NCI-H1436 (cell line): Measurements from ENCODE around the gene GUCY1A1.

Experiments used
- DNase-seq: peaks from one replicate; lab custom pipeline; 2025; lab: John Stamatoyannopoulos, UW

GUCY1A1 gene

DNA sequence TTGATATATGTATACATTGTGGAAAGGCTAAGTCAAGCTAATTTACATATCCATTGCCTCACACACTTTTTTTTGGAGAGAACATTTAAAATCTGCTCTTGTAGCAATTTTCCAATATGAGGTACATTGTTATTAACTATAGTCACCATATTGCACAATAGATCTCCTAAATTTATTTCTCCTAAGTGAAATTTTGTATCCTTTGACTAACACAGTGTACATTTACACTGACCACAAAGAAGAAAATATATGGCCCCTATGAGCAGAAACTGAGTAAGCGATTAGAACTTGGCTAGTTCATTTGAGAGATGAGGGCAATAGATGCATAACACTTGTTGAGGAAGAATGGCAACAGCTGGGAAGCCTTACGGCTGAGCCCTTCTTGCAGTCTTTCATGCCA is 71.9 kb downstream of the GUCY1A1 start:
- DNase-seq = no peak

GRCh38 chr4:155741546-155741945 is 74.9 kb downstream of the GUCY1A1 start:
- DNase-seq = no peak

- no peak for DNase-seq
Observed at GRCh38 chr4:155742310-155743015, 75.8 kb downstream of the GUCY1A1 start.

DNA sequence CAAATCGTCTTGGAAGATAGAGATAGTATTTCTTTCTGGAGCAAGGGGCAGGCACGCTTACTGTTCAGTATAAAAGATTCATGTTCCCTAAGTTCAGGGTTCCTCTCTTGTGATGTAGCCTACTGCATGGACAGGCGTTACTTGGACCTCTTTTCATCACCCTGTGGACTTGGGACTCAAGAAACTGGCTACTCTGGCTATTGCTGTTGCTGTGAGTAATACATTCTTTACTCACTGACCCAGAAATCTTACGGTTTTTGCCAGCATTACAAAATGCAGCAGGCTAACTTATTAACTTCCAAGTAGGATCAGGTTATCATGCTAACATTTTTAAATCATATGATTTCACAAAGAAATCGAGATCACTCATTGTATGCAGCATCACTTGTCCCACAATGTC is 79.3 kb downstream of the GUCY1A1 start:
- DNase-seq = no peak

GRCh38 chr4:155748039-155748438 is 81.4 kb downstream of the GUCY1A1 start:
- no peak for DNase-seq

DNA sequence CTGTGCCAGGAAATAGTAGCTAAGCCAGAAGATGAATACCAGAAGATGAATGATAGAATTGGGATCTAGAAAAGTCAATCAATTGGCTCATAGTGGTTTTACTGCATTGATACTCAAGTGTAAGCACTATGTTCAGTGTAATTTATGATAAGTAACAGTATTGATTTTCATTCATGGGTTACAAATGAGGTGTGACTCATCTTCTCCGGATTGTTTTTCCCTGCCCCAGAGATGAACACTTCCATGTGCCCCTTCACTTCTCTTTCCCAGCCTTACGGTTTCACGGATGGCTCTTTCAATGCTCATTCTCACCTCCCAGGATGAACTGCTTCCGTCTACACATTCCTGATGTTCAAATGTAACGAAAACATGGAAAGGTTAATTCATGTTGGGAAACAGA is 82.4 kb downstream of the GUCY1A1 start:
- DNase-seq = no peak

DNA sequence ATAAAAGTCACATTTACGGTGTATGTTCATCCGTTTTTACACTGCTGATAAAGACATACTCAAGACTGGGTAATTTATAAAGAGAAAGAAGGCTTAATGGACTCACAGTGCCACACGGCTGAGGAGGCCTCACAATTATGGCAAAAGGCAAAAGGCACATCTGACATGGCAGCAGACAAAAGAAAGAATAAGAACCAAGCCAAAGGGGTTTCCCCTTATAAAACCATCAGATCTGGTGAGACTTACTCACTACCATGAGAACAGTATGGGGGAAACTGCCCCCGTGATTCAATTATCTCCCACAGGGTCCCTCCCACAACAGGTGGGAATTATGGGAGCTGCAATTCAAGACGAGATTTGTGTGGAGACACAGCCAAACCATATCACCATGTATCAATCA is 84.9 kb downstream of the GUCY1A1 start:
- no peak for DNase-seq

DNA sequence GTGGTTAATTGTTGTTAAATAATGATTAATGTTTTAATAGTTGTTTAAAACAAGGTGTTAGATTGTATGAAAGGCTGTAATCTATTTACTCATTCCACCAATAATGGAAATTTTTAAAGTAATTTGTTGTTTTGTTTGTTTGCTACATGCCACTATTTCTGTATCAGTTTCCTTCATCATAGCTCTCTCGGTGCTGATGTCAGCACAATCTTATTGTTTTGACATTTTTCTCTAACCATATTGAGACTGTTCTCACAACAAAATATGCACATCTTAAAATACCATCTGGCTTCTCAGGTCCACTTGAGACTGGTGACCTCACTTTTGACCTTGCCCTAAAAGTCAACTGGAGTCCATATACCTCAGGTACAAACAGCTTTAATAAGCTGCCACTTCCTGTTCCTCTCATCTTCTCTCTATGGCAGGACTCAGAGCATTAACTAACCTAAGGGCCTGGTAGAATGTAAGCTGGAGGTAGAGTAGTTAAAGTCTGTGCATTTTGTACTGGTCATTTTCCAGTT is 91.2 kb downstream of the GUCY1A1 start:
- no peak for DNase-seq

GRCh38 chr4:155758481-155759371 is 92.1 kb downstream of the GUCY1A1 start, which contains the start of gene GUCY1B1:
Gene GUCY1B1 (plus strand): TSS chr4:155759021. CDS start chr4:155759141, 120 bp downstream.
- DNase-seq = no peak

DNA sequence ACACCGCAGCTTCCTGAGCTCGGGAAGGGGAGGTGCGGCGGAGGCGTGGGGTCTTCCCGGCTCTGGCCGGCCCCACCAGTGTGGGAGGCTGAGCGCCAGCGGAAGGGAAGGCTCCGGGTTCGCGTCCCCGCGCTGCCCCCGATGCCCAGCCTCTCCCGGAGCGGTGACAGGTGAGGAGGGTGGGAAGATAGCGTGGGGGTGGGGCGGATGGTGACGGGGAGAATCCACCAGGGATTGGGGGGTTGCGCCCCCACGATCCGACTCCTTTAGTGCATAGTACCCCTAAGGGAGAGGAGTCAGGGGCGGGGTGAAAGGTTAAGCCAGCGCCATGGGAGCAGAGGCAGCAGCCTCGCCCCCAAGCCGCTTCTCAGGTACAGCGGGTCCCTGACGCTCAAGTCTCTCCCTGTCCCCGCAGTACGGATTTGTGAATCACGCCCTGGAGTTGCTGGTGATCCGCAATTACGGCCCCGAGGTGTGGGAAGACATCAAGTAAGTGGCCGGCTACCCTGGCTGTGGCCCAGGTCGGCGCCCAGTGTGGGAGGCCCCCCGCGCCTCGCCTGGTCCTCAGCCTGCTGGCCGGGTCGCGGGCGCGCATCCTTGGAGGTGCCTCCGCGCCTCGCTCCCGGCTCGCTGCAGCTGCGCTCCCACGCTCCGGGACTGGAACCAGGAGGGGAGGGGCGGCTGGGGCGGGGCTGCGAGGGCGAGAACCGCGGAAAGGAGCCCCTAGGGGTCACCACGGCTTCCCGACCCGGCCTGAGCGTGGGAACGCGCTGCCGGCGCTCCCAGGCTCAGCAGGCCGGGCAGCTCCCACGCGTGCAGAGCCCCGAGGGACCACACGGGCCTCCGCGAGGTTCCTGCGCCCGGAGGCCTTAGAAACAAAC is 93.0 kb downstream of the GUCY1A1 start:
- no peak for DNase-seq

- no peak for DNase-seq
Observed at GRCh38 chr4:155761047-155761446, 94.4 kb downstream of the GUCY1A1 start.

- DNase-seq = no peak
Observed at GRCh38 chr4:155761916-155762315, 95.3 kb downstream of the GUCY1A1 start.

- DNase-seq = no peak
Observed at GRCh38 chr4:155762334-155762733, 95.7 kb downstream of the GUCY1A1 start.

GRCh38 chr4:155763551-155763950 is 96.9 kb downstream of the GUCY1A1 start:
- no peak for DNase-seq

DNA sequence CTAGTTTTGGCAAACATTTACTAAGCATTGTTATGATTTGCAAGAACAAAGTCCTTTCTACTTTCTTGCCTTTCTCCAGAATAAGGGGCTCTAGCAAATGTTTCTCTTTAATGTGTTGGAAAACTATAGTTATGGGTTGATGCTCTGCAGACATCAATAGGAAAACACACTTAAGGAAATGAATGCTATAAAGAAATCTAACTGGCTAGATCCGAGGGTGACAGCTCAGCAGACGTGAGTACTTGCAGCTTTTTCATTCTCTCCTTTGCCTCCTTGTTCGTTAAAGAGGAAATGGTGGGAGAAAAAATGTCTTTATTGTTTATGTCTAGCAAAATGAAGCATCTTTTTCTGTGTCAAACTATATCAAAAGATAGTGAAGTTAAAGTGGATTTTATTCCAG is 98.5 kb downstream of the GUCY1A1 start:
- no peak for DNase-seq

GRCh38 chr4:155766622-155767021 is 100.0 kb downstream of the GUCY1A1 start:
- DNase-seq = no peak

DNA sequence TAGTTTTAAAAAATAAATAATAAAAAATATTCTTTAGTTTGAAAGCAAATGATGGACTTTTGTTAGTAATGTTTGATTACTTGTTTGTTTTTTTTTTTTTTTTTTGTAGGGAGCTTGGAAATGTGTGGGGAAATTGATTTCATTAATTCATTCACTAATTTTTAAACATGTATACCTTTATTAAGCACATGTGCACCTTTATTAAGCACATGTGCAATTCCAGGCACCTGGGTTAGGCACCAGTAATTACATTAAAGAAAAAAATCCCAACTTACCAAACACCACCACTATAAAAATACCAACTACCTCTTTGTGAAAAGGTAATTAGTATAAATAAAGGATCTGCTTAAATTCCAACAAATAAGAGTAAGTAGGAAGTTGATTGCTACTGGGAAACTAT is 101.7 kb downstream of the GUCY1A1 start:
- DNase-seq = no peak

DNA sequence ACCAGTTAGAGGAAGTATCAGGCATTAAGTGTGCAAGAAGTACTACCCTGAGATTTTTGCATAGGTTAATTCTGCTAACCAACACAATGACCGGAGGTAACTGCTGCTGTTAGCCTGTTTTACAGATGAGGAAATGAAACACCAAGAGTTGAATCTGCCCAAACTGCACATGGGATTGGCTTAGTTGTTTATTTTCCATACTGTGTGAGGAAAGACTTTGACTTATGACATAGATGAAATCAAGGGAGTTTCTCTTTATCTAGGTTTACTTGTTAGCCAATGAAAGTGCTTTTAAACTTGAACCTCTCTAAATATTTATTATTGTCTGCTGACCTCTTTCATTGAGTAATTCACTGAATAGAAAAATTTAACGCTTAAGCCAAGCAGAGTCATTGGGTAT is 102.4 kb downstream of the GUCY1A1 start:
- DNase-seq = no peak

DNA sequence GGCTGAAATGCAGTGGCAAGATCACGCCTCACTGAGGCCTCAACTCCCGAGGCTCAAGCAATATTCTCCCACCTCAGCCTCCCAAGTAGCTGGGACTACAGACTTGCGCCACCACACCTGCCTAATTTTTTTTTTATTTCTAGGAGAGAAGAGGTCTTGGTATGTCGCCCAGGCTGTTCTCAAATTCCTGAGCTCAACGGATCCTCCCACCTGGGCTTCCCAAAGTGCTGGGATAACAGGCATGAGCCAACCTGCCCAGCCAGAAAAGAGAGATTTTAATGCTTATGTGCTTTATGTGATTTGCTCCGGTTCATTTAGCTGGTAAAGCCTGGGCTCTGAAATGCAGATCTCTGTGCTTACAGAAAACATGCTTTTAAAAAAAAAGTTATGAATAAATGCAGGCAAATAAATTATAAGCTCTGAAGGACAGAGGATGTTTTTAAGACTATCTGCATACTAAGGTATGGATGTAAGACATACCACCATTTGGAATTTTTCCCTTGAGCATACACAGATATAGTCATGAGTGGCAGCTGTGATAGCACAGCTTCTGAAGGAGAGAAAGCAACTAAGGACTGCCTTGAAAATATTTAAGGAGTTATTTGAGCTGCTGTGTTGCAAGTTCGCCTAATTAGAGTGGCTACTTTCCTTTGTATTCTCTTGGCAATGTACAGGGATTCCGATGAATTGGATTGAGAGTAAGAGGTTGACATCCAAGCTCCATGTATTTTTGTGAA is 106.0 kb downstream of the GUCY1A1 start:
- DNase-seq = no peak

DNA sequence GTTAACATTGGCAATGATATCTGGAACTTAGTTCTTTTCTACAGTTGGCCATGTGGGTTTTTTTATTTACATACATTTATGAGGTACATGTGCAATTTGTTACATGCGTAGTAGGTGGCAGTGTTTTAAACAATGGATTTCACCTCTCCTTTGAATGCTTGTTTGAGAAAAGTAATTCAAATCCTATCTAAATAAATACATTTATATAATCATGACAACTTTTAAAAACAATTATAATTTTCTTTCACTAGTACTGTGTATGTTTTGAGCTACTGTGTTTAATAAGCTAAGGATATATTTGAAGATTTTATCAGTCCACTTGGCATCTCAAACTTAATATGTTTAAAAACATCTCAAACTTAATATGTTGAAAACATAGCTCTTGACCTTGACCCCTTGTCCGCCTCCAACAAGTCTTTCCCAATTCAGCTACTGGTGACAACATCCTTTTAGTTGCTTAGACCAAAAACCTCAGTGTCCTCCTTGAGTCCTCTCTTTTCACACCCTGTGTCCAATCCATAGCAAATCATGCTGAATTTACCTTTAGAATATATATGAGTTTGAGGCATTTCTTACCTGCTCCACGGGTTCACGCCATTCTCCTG is 106.7 kb downstream of the GUCY1A1 start:
- no peak for DNase-seq

GRCh38 chr4:155774033-155774432 is 107.4 kb downstream of the GUCY1A1 start:
- no peak for DNase-seq
